Head of caudate nucleus (tissue), 42 donors: Measurements from ENCODE around the gene PPRC1.
A peak's percentile ranks its signal among the peaks of the same experiment; 100 is the strongest.
"Not testable (repeated sequence)": the region's sequence is repeated elsewhere in the genome, so short reads cannot be mapped to it uniquely, and the experiment has no call there.

Experiments used
- DNase-seq, 42 donors: peaks; one replicate each; pipeline versions ENCODE4 v3.0.0 to v3.0.0-alpha.2; 2020 to 2021; ENCODE audit warnings: mixed read lengths in 7 of 42
- intact Hi-C: fragments of 100-400 bp; cut with DNase I; formaldehyde crosslinking; loops from one replicate; pipeline ENCODE4 v1.15.0; 2022

PPRC1 gene

DNA sequence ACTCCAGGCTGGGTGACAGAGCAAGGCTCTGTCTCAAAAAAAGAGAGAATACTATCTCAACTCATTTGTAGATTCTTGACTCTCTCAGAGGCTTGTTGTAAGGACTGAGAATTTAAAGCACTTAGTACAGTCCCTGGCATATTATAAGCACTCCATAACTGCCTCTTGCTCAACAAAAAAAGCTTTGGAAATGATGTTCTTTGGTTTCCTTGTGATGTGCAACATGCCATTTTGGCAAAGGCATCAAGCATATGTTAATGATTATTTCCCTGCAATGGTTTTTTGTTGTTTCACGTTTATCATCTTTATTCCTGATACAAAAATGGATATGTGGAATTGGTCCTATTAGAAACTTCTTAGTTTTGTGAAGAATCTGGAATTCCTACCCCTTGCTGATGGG is 35.0 kb downstream of the PPRC1 start:
- intact Hi-C loops = loop anchor here (10.0 kb wide), 1 partner anchor 187 kb away; no protein-coding TSS in a partner anchor
- no peak for DNase-seq

- no peak for DNase-seq
- intact Hi-C loops = no loop called here
Measured at GRCh38 chr10:102170602-102171001, 37.8 kb downstream of the PPRC1 start.

DNA sequence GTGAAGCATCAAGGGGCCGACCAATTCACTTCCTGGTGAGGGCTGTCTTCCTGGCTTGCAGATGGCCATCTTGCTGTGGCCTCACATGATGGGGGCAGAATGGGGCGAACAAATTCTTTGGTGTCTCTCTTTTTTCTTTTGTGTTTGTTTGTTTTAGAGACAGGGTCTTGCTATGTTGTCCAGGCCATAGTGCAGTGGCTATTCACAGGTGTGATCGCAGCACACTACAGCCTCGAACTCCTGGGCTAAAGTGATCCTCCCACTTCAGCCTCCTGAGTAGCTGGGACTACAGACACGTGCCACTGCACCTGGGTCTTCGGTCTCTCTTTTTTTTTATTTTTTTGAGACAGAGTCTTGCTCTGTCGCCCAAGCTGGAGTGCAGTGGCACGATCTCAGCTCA is 39.4 kb downstream of the PPRC1 start:
- DNase-seq = no peak
- intact Hi-C loops = no loop called here

- peak in 2 of 42 donors; percentile 2 to 18 for DNase-seq
- intact Hi-C loops = no loop called here
Measured at GRCh38 chr10:102175415-102175814, 42.6 kb downstream of the PPRC1 start.

GRCh38 chr10:102184606-102185005 is 51.8 kb downstream of the PPRC1 start:
- intact Hi-C loops = no loop called here
- peak in 32 of 42 donors; percentile 14 to 86 (median 44) for DNase-seq

DNA sequence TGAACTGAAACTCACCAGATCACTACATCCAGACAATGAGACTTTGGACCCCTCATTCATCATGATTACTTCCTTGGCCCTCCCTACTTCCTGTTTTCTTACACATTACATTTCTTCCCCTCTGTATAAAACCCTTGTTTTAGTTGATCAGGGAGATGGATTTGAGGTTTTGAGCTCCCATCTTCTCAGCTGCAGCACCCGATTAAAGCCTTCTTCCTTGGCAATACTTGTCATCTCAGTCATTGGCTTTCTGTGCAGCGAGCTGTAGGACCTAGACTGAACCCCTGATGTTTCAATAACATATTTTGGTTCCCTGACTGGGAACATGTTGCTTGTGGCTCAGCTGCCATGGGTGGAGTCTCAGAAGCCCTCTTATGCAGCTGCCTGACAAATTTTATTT is 52.4 kb downstream of the PPRC1 start:
- intact Hi-C loops = no loop called here
- no peak for DNase-seq

- intact Hi-C loops = no loop called here
- no peak for DNase-seq
Measured at GRCh38 chr10:102185811-102186527, 53.1 kb downstream of the PPRC1 start.

DNA sequence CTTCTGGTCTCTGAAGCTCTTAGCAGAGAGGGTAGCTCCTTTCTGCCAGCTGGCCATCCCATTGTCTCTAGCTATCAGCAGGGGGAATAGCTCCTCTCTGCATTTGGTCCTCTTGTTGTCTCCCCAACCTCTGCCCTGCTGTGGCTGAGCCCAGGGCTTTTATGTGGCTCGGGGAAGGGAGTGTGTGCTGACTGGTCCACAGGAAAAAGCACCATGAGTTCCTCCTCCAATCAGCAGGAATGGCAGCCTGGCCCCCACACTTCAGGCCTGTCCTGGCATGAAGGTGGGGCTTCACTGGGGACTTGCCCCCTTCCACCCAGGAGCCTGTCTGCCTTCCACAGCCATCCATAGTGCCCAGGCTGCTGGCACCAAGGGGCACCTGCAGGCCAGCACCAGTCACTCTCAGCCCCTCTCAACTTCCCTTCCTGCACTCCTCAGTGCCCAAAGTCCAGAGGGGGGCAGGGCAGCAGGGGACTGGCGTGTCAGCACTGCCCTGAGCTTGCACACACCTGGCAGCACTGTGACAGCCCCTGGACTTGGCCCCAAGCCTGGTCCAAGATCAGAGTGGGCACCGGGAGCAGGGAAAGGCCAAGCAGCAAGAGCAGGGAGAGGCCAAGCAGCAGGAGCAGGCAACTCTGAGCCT is 55.6 kb downstream of the PPRC1 start:
- DNase-seq = no peak
- intact Hi-C loops = no loop called here

- DNase-seq, intact Hi-C loops: not testable (repeated sequence)
Measured at GRCh38 chr10:102188941-102189898, 56.4 kb downstream of the PPRC1 start.

- no peak for DNase-seq
- intact Hi-C loops = no loop called here
Measured at GRCh38 chr10:102191956-102192355, 59.1 kb downstream of the PPRC1 start.

- no peak for DNase-seq
- intact Hi-C loops = no loop called here
Measured at GRCh38 chr10:102195296-102195870, 62.5 kb downstream of the PPRC1 start.

GRCh38 chr10:102196893-102197292 is 64.1 kb downstream of the PPRC1 start:
- no peak for DNase-seq
- intact Hi-C loops = no loop called here

- no peak for DNase-seq
- intact Hi-C loops = no loop called here
Measured at GRCh38 chr10:102198027-102198426, 65.2 kb downstream of the PPRC1 start.
